WTC11 (cell line): ENCODE measurements around the gene FRMD4A.

Experiments used
- ATF6 ChIP-seq: sonication (generic); formaldehyde crosslinking; IDR thresholded peaks from 2 replicates; pipeline ENCODE4 v1.8.1; 2023; ENCODE audit warnings: mild to moderate bottlenecking, missing genetic modification reagents
- CTCF ChIP-seq: fragments of 200-600 bp; IDR thresholded peaks from 2 replicates; pipeline ENCODE4 v1.8.0; 2022; ENCODE audit warnings: antibody characterized with exemption
- ESRRA ChIP-seq: sonication (generic); formaldehyde crosslinking; IDR thresholded peaks from 2 replicates; pipeline ENCODE4 v1.8.1; 2022; ENCODE audit warnings: mild to moderate bottlenecking, missing genetic modification reagents, borderline replicate concordance
- ZNF317 ChIP-seq: sonication (generic); formaldehyde crosslinking; IDR thresholded peaks from 2 replicates; pipeline ENCODE4 v1.8.1; 2023; ENCODE audit warnings: low read depth, mild to moderate bottlenecking, moderate library complexity, missing genetic modification reagents, borderline replicate concordance
- TF ChIP-seq, protein P1 (sequence below): sonication (generic); formaldehyde crosslinking; IDR thresholded peaks from 2 replicates; pipeline ENCODE4 v1.8.0; 2023; ENCODE audit warnings: missing genetic modification reagents

DNA sequence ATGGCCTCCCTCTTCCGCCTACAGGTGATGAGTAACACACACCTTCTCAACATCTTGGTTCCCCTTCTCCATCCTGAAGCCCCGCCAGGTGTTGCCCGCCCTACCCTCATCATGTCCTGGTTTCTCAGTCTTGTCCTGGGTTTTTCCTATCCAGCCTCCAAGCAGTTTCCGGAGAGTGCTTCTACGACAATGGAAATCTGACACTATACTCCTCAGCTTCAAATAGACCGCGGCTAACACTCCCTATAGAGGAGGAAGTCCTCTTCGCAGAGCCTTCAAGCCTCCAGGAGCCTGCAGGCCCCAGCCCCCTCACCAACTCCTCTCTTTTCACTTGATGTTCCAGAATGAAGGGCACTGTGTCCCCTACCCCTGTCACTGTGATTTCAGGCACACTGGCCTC is 596.6 kb downstream of the FRMD4A start:
- TF ChIP-seq, protein P1, sequence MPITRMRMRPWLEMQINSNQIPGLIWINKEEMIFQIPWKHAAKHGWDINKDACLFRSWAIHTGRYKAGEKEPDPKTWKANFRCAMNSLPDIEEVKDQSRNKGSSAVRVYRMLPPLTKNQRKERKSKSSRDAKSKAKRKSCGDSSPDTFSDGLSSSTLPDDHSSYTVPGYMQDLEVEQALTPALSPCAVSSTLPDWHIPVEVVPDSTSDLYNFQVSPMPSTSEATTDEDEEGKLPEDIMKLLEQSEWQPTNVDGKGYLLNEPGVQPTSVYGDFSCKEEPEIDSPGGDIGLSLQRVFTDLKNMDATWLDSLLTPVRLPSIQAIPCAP (CRISPR knock-in tag) = no peak
- TF ChIP-seq CTCF (no peak), ESRRA (no peak), ATF6 (no peak), ZNF317 (CRISPR knock-in tag) (no peak)
